Osteoblast (primary cell): ENCODE measurements around the gene PTPRT. TPM values are rescaled to one million over a fixed set of nuclear protein-coding genes. Genes with fewer than 3 reads are reported as not detected.

Source experiments
- DNase-seq: peaks from one replicate; pipeline ENCODE4 v3.0.0; 2011; ENCODE audit warnings: low spot score, mixed read lengths; ENCODE audit not compliant: insufficient read length; ENCODE audit errors: missing footprints
- H2AFZ ChIP-seq: 2 replicates; pipeline ENCODE4 v1.6.0; 2011; ENCODE audit warnings: mild to moderate bottlenecking, low read length
- H3K27ac ChIP-seq: 2 replicates; pipeline ENCODE4 v1.5.1; 2011; ENCODE audit warnings: mild to moderate bottlenecking, low read depth, low read length, moderate library complexity
- H3K27me3 ChIP-seq: 2 replicates; pipeline ENCODE4 v1.6.0; 2012; ENCODE audit warnings: mild to moderate bottlenecking, control low read depth, inconsistent platforms, low read length, moderate library complexity; ENCODE audit not compliant: insufficient read depth
- H3K36me3 ChIP-seq: 2 replicates; pipeline ENCODE4 v1.5.1; 2011; ENCODE audit warnings: mild to moderate bottlenecking, low read length, control low read depth, moderate library complexity; ENCODE audit not compliant: insufficient read depth
- H3K4me1 ChIP-seq: 2 replicates; pipeline ENCODE4 v1.5.1; 2011; ENCODE audit warnings: mild to moderate bottlenecking, low read length, control low read depth, moderate library complexity; ENCODE audit not compliant: insufficient read depth
- H3K4me2 ChIP-seq: 2 replicates; pipeline ENCODE4 v1.6.0; 2011; ENCODE audit warnings: mild to moderate bottlenecking, low read length; ENCODE audit not compliant: insufficient read depth
- H3K4me3 ChIP-seq: fragments of 200-600 bp; sonication (generic); 3 replicates; pipeline ENCODE4 v1.5.1; 2012; ENCODE audit warnings: mild to moderate bottlenecking, low read length, inconsistent platforms; ENCODE audit not compliant: insufficient read depth
- H3K79me2 ChIP-seq: 2 replicates; pipeline ENCODE4 v1.6.0; 2012; ENCODE audit warnings: mild to moderate bottlenecking, low read length, control low read depth, inconsistent platforms; ENCODE audit not compliant: insufficient read depth
- H3K9me3 ChIP-seq: 2 replicates; pipeline ENCODE4 v1.5.1; 2011; ENCODE audit warnings: low read depth, low read length, control low read depth
- H4K20me1 ChIP-seq: 2 replicates; pipeline ENCODE4 v1.6.0; 2012; ENCODE audit warnings: mild to moderate bottlenecking, low read length, control low read depth; ENCODE audit not compliant: insufficient read depth
- CTCF ChIP-seq: IDR thresholded peaks from 2 replicates; pipeline ENCODE4 v1.5.1; 2011; ENCODE audit warnings: mild to moderate bottlenecking, low read depth, low read length, moderate library complexity; ENCODE audit errors: extremely low read depth
- total RNA-seq: library from RNA; depleted of rRNA; stranded (reverse); fragments of >200 nt; gene quantifications from 2 replicates; pipeline ENCODE4 v1.2.3, GENCODE V29; 2012

The PTPRT gene
- total RNA-seq, 1 donor = not detected

GRCh38 chr20:42482808-42483207 is 706.9 kb downstream of the PTPRT start:
- Histone ChIP-seq H3K27ac (no peak overlapping the region), H3K4me1 (no peaks in the 10 kb centered on the region)

GRCh38 chr20:42475773-42476172 is 713.9 kb downstream of the PTPRT start:
- Histone ChIP-seq H2AFZ (no peak overlapping the region), H3K79me2 (no peaks in the 10 kb centered on the region), H3K27me3 (no peaks in the 10 kb centered on the region), H3K4me2 (no peak overlapping the region), H4K20me1 (no peaks in the 10 kb centered on the region), H3K27ac (no peak overlapping the region), H3K36me3 (no peaks in the 10 kb centered on the region), H3K9me3 (peaks cover 4% of the 10 kb centered on the region), H3K4me1 (no peaks in the 10 kb centered on the region), H3K4me3 (no peak overlapping the region)
- DNase-seq = no peak
- no peak for TF ChIP-seq CTCF

More at GRCh38 chr20:42482808-42483207, 706.9 kb downstream of the PTPRT start:
- Histone ChIP-seq H3K79me2 (no peaks in the 10 kb centered on the region), H3K4me2 (no peak overlapping the region), H3K4me3 (no peak overlapping the region), H3K9me3 (peaks cover 2% of the 10 kb centered on the region), H3K36me3 (no peaks in the 10 kb centered on the region), H2AFZ (no peak overlapping the region), H3K27me3 (no peaks in the 10 kb centered on the region), H4K20me1 (no peaks in the 10 kb centered on the region)
- TF ChIP-seq CTCF = no peak
- no peak for DNase-seq

GRCh38 chr20:42474646-42475045 is 715.1 kb downstream of the PTPRT start:
- Histone ChIP-seq H4K20me1 (no peaks in the 10 kb centered on the region), H2AFZ (no peak overlapping the region), H3K79me2 (no peaks in the 10 kb centered on the region), H3K27ac (no peak overlapping the region), H3K4me3 (no peak overlapping the region), H3K36me3 (no peaks in the 10 kb centered on the region), H3K27me3 (no peaks in the 10 kb centered on the region), H3K9me3 (peaks cover 2% of the 10 kb centered on the region), H3K4me1 (no peaks in the 10 kb centered on the region), H3K4me2 (no peak overlapping the region)
- peak; percentile 13 for DNase-seq
- no peak for TF ChIP-seq CTCF

- Histone ChIP-seq H3K4me3 (no peak overlapping the region), H3K9me3 (peaks cover 4% of the 10 kb centered on the region), H3K36me3 (no peaks in the 10 kb centered on the region), H3K4me1 (no peaks in the 10 kb centered on the region), H3K79me2 (no peaks in the 10 kb centered on the region), H3K4me2 (no peak overlapping the region), H2AFZ (no peak overlapping the region), H3K27ac (no peak overlapping the region), H4K20me1 (no peaks in the 10 kb centered on the region), H3K27me3 (no peaks in the 10 kb centered on the region)
- no peak for TF ChIP-seq CTCF
- peak; percentile 4 for DNase-seq
Measured at GRCh38 chr20:42472198-42472597, 717.5 kb downstream of the PTPRT start.
